ENCODE measurements around the gene MUC2. TPM values are rescaled to one million over a fixed set of nuclear protein-coding genes. Genes with fewer than 3 reads are reported as not detected.
"Not testable (repeated sequence)": the region's sequence is repeated elsewhere in the genome, so short reads cannot be mapped to it uniquely, and the experiment has no call there.

Gene MUC2
- total RNA-seq, 1 donor from 2014 or later: under 0.01 TPM

GRCh38 chr11:1106387-1106786 lies 31.7 kb downstream of the MUC2 start:
- DNase-seq: no peak

DNA sequence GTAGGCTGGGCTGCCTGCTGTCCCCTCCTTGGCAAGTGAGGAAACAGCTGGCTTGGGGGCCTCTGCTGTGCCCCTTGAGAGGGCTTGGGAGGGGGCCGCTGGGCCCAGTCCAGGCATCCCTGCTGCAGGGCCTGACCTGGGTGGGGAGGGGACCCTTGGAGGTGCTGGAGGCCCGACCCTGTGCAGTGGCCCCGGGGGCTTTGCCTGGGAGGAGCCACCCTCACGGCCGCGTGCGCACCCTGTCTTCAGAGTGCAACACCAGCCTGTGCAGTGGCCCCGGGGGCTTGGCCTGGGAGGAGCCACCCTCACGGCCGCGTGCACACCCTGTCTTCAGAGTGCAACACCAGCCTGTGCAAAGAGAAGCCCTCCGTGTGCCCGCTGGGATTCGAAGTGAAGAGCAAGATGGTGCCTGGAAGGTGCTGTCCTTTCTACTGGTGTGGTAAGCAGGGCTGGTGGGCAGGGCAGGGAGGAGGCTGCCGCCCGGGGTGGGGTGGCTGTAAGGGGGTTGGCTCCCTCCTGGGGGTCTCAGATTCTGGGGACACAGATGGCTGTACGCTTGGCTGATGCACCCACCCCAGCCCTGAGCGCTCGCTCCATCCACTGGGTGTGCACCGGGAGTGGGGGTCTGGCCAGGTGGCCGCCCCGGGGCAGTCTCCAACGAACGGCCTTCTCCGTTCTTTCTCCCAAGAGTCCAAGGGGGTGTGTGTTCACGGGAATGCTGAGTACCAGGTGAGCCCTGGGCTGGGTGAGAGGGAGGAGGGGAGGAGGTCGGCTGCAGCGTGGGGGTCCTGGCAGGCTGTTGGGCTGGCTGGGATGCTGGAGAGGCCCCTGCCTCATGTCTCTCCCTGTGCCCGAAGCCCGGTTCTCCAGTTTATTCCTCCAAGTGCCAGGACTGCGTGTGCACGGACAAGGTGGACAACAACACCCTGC lies 32.9 kb downstream of the MUC2 start:
- no peak for DNase-seq

DNA sequence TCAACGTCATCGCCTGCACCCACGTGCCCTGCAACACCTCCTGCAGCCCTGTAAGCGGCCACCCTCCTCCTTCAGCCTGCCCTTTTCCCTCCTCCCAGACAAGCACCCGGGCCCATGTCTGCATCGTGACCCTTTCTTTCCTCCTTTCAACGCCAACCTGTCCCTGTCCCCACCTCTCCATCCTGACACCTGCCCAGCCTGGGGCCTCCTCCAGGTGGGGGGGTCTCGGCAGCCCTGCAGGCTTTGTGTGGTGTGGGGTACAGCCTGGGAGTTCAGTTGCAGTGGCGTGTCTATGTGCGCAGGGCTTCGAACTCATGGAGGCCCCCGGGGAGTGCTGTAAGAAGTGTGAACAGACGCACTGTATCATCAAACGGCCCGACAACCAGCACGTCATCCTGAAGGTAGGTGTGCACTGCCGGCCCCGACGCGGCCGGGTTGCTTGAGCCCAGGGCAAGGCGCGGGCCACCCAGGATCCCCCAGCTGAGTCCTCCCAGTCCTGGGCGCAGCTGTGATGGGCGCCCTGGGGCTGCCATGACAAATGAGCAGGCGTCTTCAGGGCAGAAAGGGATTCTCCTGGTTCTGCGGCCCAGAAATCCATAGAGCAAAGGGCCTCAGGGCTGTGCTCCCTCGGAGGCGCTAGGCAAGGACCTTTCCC lies 33.7 kb downstream of the MUC2 start:
- no peak for DNase-seq

DNA sequence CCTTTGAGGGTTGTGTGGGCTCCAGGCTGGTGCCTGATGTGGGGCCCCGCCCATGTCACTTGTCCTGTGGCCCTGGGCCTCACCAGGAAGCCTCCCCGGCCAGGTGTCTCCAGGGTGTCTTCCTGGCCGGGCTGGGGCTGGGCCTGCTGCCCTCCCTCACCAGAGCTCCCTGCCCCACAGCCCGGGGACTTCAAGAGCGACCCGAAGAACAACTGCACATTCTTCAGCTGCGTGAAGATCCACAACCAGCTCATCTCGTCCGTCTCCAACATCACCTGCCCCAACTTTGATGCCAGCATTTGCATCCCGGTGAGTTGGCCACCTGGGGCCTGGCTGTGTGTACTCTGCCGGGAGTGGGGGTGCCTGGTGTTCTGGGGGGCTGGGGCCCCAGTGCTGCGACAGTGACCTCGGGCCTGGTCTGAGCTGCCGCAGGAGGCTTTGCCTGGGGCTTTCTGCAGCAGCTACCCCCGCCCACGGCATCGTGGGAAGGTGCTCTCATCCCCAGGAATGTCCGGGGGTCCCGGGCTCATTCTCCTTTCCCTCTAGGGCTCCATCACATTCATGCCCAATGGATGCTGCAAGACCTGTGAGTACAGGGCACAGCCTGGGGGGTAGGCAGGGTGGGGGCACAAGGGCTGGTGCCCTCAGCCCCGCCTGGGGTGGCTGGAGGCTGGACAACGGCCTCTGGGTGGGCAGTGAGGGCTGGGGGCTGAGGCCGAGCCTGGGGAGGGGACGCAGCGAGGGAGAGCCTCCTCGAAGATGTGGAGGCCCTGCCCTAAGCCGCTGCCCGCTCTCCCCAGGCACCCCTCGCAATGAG lies 34.6 kb downstream of the MUC2 start:
- DNase-seq: no peak

GRCh38 chr11:1109918-1110705 lies 35.4 kb downstream of the MUC2 start:
- DNase-seq: no peak

GRCh38 chr11:1111545-1112212 lies 37.0 kb downstream of the MUC2 start:
- no peak for DNase-seq

DNA sequence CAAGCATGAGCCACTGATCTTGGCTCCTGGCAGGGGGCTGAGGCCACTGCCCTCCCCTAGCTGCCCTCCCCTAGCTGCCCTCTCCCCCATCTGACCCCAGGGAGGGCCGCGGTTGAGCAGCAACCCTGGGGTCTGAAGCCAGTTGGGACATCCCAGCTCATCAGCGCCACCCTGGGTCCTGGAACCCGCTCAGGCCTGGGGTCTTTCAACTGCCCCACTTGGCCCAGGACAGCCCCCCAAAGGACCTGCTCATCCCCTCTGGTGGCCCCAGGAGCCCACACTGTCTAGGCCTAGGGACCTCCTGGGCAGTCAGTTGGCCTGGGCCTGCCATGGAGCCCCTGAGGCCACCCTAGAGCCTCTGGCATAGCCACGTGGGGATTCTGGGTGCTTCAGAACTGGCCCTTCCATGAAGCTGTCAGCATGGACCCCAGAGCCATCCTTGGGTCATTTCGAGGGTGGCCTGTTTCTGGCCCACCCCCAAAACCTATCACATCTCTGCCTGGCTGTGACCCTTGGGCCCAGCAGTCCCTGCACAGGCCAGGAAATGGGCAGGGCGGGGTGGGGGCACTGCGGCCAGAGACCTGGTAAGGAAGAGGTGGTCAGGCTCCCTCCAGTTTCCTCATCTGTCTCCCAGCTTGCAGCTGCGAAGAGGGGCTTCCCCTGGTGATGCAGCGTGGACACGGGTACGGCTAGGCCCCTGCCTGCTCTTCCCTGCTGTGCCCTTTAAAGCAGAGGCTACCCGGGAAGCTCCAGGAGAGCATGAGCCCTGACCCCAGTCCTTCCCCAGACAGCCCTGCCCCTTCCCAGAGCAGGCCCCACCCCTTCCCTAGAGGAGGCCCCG lies 37.9 kb downstream of the MUC2 start:
- DNase-seq: no peak

- no peak for DNase-seq
Observed at GRCh38 chr11:1113405-1114201, 38.9 kb downstream of the MUC2 start.

DNA sequence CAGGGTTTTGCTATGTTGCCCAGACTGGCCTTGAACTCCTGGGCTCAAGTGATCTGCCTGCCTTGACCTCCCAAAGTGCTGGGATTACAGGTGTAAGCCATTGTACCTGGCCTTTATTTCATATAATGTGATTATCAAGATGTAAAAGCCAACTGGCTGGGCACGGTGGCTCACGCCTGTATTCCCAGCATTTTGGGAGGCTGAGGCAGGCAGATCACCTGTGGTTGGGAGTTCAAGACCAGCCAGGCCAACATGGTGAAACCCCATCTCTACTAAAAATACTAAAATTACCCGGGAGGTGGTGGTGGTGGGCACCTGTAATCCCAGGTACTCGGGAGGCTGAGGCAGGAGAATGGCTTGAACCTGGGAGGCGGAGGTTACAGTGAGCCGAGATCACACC lies 40.6 kb downstream of the MUC2 start:
- not testable (repeated sequence) for DNase-seq

DNA sequence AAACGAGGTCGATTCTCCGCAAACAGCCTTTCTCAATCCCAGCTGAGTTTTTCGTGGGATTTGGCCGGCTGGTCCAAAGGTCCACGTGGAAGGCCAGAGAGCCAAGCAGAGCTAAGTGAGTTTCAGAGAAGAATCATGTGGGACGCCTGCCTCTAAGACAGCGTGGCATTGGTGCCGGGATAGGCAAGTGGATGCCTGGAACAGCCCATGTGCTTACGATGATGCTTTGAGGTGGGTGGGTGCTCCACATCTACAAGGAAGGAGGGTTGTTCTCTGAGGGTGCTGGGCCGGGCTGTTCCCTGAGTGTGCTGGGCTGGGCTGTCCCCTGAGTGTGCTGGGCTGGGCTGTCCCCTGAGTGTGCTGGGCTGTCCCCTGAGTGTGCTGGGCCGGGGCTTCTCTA lies 41.4 kb downstream of the MUC2 start:
- DNase-seq: no peak

- no peak for DNase-seq
Observed at GRCh38 chr11:1116666-1117390, 42.2 kb downstream of the MUC2 start.

DNA sequence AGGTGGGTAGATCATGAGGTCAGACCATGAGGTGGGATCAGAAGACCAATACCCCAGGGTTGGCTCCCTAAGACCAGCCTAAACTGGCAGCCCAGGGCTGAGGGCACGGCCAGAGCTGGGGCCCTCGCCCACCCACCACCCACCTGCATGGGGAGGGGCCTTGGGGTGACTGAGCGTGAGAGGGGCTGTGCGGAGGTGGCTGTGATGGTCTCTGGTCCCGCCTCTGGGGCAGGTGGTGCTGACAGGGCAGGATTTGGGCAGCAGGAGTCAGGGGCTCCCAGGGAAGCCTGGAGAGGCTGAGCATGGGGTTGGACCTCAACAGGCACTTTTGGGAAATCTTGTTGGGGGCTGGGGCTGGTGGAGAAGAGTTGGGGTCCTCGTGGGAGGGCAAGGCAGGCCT lies 43.3 kb downstream of the MUC2 start:
- DNase-seq: no peak

DNA sequence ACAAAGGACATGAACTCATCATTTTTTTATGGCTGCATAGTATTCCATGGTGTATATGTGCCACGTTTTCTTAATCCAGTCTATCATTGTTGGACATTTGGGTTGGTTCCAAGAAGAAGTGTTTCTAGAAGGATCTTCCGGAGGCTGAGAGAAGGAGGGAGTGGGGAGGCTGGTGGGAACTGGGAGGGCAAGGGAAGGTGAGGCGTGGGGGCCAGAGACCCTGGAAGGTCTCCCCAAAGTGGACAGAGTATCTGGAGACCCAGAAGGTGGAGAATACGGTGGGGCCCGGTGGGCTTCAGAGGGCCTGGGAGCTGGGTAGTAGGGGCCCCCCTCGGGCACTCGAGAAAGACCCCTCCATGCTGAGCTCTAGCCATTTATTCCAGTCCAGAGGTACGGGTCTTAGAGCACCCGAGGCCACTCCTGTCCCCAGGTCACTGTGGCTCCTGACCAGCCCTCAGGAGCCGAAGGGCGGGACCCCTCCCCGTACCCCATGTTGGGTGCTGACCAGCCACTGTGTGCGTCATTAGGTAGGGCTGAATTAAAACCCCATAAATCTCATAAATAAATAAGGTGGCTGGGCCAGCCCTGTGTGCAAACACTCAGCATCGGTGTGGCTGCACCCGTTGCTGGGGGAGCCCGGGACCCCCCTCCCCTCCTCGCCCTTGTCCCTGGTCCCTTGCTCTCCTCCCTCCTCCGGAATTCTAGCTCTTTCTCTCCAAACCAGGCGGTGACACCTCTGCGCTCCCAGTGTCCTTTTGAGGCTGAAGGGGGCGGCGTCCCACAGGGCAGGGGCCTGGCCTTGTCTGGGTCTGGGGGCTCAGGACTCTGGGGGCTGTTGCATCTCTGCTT lies 44.3 kb downstream of the MUC2 start:
- DNase-seq: no peak

DNA sequence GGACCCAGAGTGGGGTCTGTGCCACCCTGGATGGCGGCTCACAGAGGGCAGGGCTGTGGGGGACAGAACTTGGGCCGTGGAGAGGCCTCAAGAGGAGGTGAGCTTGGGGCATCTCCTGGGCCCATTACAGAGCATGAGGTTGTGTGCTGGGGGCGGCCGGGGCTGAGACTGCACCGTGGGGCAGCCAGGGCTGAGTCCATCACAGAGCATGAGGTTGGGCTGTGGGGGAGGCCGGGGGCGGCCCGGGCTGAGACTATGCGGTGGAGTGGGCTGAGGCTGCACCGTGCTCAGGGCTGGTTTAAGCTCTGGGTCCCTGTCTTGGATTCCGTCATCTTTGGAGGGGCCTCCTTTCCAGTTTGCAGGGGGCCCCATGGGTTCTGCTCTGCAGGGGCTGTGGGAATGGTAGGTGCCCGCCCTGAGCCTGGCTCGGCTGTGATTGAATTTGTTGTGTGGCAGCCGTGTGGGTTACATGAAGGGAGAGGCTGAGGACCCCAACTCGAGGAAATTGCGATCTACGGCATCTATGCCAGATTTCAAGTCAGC lies 45.0 kb downstream of the MUC2 start:
- DNase-seq: no peak

DNA sequence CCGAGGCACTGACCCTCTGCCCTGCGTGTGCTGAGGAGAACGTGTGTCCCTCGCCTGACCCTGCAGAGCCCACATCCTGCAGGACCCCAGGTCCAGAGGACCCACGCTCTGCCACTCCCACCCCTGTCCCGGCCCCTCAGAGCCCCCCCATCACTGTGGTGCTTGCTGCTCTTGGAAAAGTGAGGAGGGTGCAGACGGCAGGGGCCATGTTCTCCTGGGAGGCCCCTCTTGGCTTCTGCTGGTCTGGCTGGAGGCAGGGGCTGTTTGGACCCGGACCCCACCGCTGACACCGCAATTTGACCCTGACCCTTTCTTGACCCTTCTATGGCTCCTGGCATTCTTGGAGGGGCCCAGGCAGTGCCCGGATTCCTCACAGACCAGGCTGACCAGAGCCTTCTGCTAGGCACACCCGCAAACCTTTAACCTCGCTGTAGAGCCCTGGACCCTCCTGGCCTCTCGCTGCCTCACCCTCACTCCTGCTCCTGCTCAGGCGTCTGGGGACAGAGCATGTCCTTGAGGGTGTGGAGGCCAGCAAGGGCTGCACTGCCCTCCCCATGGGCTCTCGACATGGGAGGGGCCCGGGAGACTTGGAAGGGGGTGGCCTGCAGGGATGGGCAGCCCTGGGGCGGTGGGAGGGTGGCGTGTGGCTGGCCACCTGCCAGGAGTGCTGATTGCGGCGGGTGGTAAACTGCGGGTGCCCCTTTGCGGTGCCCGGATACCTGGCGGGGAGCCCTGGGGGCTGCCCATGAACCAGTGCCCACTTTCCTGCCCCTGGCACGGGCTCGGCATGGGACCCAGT lies 46.1 kb downstream of the MUC2 start:
- DNase-seq: no peak

DNA sequence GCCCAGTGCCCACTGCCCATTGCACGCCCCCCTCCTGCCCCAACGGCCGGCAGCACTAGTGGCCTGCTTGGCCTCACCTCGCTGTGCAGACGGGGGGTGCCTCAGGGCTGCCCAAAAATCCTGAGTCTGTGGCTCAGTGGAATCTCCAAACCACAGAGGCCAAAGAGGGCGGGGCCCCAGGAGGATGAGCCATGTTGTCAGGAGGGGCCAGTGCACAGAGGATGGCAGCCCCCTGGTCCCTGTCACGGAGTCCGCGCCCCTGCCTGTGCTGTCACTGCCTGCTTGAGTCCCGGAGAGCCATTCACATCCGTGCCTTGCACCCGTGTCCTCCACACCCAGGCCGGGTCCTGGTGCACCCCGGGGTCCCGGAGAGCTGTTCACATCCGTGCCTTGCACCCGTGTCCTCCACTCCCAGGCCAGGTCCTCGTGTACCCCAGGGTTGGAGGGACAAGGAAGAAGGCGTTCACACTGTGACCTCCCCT lies 46.7 kb downstream of the MUC2 start:
- no peak for DNase-seq

Data from skin of body (tissue), 2 donors.